Middle frontal gyrus (tissue), 1 donor: Measurements from ENCODE around the gene PITRM1.

Source experiments
- DNase-seq: peaks from one replicate; pipeline ENCODE4 v3.0.0-alpha.2; 2015; ENCODE audit warnings: low spot score; ENCODE audit errors: extremely low spot score

The PITRM1 gene

GRCh38 chr10:3104251-3104918 is 68.2 kb downstream of the PITRM1 start:
- DNase-seq, result peak; percentile 82

GRCh38 chr10:3103646-3104045 is 68.9 kb downstream of the PITRM1 start:
- no peak for DNase-seq

DNA sequence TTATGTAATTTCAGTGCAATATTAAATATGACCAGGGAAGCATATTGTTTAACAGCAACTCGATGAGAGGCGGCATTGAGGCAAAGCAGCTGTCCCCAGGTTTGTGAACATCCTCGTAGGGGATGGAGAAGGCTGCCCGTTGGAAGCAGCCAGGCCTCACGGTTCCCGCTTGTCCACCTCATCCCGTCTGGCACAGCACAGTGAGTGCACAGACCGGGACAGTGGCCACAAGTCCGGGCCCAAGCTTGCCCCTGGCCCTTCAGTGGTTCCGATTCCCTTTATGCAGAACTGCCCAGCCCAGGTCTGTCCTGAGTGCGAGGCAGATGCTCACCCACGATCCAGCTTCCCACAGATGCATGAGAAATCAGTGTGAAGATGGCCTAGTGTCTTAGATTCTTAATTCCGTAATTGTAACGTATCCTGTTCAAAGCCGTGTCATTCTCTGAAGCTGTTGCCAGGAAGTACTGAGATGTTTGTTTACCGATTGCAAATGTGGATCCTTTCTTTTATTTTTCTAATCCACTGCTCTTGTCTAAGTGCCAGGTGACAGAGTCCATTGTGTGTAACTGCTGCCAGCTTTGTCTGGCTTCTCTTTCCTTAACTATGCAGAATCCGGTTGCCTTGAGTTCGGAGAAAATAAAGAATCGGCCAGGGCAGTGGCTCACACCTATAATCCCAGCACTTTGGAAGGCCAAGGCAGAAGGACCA is 69.7 kb downstream of the PITRM1 start:
- DNase-seq, result peak; percentile 33

GRCh38 chr10:3100856-3101640 is 71.5 kb downstream of the PITRM1 start:
- DNase-seq, result no peak

DNA sequence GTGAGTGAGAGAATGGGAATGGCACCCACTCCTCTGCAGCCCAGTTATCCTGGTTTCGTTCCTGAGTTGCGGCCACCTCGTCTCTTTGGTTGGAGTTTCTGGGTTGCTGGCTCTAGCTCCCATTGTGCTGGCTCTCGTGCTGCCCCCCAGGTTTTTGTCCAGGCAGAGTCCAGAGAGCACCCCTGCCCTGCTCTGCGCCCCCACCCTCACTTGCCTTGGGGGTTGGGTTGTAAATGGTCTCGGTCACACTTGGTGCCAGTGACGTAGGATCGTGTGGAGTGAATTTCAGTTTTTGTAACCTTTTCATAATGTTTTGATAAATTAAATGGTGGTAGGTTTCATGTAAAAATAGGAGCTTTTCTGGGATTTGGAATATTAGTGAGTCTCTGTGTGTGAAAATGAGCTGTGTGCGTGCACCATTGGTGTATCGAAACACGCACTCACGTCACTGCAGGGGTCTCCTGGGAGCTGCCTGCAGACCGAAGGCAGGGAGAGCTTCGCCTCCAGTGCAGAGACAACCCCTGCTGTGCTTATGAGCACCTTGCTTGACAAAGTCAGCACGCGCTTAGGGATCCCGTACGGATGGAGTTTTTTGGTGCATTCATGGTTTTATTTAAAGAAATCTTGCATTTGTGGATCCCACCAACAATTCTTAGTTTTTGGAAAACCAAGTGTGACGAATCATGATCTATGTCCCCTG is 72.3 kb downstream of the PITRM1 start:
- no peak for DNase-seq

DNA sequence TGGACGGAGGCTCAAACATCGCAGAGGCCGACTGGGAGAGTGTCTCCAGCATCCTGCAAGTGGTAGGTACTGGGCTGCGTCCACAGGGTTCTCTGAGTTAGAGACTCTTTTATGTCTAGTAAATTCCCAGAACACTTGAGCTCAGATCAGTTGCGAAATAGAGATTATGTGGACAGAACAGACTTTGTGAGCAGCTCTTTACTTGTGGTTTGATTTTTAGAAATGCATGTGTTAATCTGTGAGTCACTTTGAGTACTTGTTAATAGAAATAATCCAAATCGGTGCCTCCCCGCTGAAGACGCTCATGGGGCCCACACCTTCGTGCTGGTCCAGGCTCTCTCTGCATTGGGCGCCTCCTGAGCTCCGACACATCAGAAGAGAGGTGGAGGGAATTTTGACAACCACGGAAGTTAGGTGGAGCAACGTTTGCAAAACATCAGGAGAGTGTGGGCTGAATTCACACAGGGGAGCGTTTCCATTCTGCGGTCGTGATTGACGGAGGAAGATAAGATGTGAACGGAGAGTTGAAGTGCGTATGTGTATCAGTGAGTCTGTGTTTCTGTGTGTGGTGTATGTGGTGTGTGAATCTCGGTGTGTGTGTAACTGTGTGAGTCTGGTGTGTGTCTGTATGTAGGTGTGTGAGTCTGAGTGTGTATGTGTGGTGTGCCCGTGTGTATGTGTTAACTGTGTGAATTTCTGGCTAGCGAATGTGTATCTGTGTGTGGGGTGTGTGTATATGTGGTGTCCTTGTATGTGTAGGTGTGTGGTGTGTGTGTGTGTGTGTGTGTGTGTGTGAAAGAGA is 73.1 kb downstream of the PITRM1 start:
- no peak for DNase-seq

GRCh38 chr10:3098689-3099088 is 73.9 kb downstream of the PITRM1 start:
- DNase-seq, result no peak

GRCh38 chr10:3097160-3097559 is 75.4 kb downstream of the PITRM1 start:
- DNase-seq, result no peak

GRCh38 chr10:3096149-3096548 is 76.4 kb downstream of the PITRM1 start:
- no peak for DNase-seq

- peak; percentile 42 for DNase-seq
These were observed 77.0 kb downstream of the PITRM1 start for GRCh38 chr10:3095373-3096139.

DNA sequence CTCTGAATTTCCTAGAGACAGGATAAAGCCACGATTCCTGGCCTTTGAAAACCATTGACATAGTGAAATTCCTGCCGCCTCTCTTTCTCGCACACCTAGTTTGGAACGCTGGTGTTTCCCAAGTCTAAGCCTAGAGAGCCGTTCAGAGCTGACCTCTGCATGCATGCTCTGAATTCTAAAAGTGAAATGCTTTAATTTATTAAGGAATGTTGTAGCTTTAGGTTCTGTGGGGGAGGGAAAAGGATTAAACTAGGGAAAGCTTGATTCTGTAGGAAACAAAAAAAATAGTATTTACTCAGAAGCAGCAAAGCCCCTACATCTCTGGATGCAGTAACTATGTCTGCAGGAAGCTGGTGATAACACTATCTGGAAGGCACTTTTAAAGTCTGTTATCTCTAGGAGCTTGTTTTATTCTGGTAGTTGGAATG is 78.0 kb downstream of the PITRM1 start:
- DNase-seq, result no peak

- no peak for DNase-seq
These were observed 78.6 kb downstream of the PITRM1 start for GRCh38 chr10:3093996-3094395.

- no peak for DNase-seq
These were observed 80.7 kb downstream of the PITRM1 start for GRCh38 chr10:3091921-3092320.

DNA sequence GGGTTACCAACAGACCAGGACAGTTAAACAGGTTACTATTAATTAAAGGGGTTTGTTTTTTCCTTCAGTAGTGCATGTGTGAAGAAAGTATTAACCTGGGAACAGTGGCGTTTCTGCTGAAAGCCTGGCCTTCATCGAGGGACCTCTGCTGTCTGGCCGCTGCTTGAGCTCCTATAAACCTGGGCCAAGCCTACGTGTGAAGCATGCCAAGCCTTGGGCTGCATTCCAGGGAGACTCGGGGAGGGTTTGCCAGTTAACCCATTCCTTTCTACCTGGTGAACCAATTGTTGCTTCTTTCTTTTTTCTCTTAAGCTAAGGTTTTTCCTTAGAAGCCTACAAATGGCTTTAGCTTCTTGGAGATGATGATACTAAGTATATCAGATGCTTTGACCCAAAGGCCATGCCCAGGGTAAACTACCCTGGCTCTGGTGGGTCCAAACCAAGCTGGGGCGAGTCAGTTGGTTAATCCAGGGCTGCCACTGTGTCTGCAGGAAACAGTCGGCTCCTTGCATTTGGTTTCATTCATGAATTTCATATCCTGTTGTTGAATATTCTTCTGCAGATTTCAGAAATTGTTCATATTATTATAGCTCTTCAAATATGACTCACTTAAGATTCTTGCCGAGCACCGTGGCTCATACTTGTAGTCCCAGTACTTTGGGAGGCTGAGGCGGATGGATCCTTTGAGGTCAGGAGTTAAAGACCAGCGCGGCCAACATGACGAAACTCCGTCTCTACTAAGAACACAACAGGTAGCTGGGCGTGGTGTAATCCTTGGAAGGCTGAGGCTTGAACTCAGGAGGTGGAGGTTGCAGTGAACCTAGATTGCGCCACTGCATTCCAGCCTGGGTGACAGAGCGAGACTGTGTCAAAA is 81.4 kb downstream of the PITRM1 start:
- DNase-seq, result no peak

DNA sequence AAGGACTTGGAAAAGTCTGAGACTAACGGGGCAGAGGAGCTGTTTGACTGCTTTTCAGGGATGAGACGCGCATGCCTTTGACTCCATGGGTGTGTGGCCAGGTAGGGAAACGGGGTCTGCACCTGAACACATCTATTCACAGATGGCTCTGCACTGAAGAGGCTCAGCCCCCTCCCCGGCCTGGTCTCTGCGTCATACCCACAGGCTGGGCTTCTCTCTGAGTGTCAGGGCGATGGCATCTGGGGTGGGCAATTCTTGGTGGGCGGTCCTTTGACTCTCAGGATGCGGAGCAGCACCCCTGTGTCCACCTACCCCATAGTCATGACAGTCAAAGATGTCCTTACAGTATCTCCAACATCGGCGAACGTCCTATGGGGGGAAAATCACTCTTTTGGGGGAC is 82.2 kb downstream of the PITRM1 start:
- no peak for DNase-seq
